ENCODE measurements around the gene GLMN. TPM values are rescaled to one million over a fixed set of nuclear protein-coding genes. Genes with fewer than 3 reads are reported as not detected.

Gene GLMN
- total RNA-seq: 7.6 TPM
- long read RNA-seq, transcript GLMN-201 (19 exons, 1,995 nt): major isoform, 6 of 14 reads
- long read RNA-seq, partial matches to known transcripts: 3 of 14 reads
- long read RNA-seq, other reads (novel, unspliced or antisense): 5 of 14 reads

- peak; percentile 92 for DNase-seq (ENCODE audit: low spot score)
Observed at GRCh38 chr1:92298573-92299476, at the start of gene GLMN, which contains the start of gene RPAP2. TSS of gene GLMN (minus strand) at chr1:92298987. CDS start at chr1:92297999, 988 bp downstream. TSS of gene RPAP2 (plus strand) at chr1:92299059. CDS start at chr1:92299074, 15 bp downstream.

GRCh38 chr1:92346866-92347640, 48.3 kb upstream of the GLMN start:
- DNase-seq (ENCODE audit: low spot score): no peak

- no peak for DNase-seq (ENCODE audit: low spot score)
Observed at GRCh38 chr1:92343061-92343460, 44.3 kb upstream of the GLMN start.

- DNase-seq (ENCODE audit: low spot score): no peak
Observed at GRCh38 chr1:92342401-92342800, 43.6 kb upstream of the GLMN start.

- no peak for DNase-seq (ENCODE audit: low spot score)
Observed at GRCh38 chr1:92340154-92340553, 41.4 kb upstream of the GLMN start.

- no peak for DNase-seq (ENCODE audit: low spot score)
Observed at GRCh38 chr1:92333668-92334067, 34.9 kb upstream of the GLMN start.

GRCh38 chr1:92329347-92330129, 30.8 kb upstream of the GLMN start:
- DNase-seq (ENCODE audit: low spot score): no peak

- no peak for DNase-seq (ENCODE audit: low spot score)
Observed at GRCh38 chr1:92327794-92328193, 29.0 kb upstream of the GLMN start.

GRCh38 chr1:92326681-92327080, 27.9 kb upstream of the GLMN start:
- no peak for DNase-seq (ENCODE audit: low spot score)

GRCh38 chr1:92324784-92325183, 26.0 kb upstream of the GLMN start:
- DNase-seq (ENCODE audit: low spot score): no peak

- DNase-seq (ENCODE audit: low spot score): no peak
Observed at GRCh38 chr1:92323473-92324453, 25.0 kb upstream of the GLMN start.

GRCh38 chr1:92317836-92318493, 19.2 kb upstream of the GLMN start:
- no peak for DNase-seq (ENCODE audit: low spot score)

GRCh38 chr1:92315766-92316599, 17.2 kb upstream of the GLMN start:
- no peak for DNase-seq (ENCODE audit: low spot score)

- no peak for DNase-seq (ENCODE audit: low spot score)
Observed at GRCh38 chr1:92314024-92314423, 15.2 kb upstream of the GLMN start.

GRCh38 chr1:92310185-92310597, 11.4 kb upstream of the GLMN start:
- no peak for DNase-seq (ENCODE audit: low spot score)

GRCh38 chr1:92307980-92308379, 9.2 kb upstream of the GLMN start:
- no peak for DNase-seq (ENCODE audit: low spot score)

GRCh38 chr1:92306020-92306419, 7.2 kb upstream of the GLMN start:
- no peak for DNase-seq (ENCODE audit: low spot score)

GRCh38 chr1:92301021-92301420, 2.2 kb upstream of the GLMN start:
- no peak for DNase-seq (ENCODE audit: low spot score)

All from mesenteric fat pad (tissue), 1 donor.